Limb (tissue), 2 donors: ENCODE measurements around the gene NOD1.

Experiments used
- DNase-seq, 2 donors: peaks; one replicate each; pipeline ENCODE4 v3.0.0-alpha.2; 2016; ENCODE audit errors: extremely low spot score in 2 of 2

NOD1 gene

GRCh38 chr7:30470771-30471170, 7.8 kb downstream of the NOD1 start:
- DNase-seq: no peak

- no peak for DNase-seq
Observed at GRCh38 chr7:30470163-30470770, 8.3 kb downstream of the NOD1 start.

GRCh38 chr7:30469303-30469702, 9.3 kb downstream of the NOD1 start:
- DNase-seq: peak; percentile 77 to 87

- no peak for DNase-seq
Observed at GRCh38 chr7:30468791-30469190, 9.8 kb downstream of the NOD1 start.

- no peak for DNase-seq
Observed at GRCh38 chr7:30468041-30468440, 10.5 kb downstream of the NOD1 start.

DNA sequence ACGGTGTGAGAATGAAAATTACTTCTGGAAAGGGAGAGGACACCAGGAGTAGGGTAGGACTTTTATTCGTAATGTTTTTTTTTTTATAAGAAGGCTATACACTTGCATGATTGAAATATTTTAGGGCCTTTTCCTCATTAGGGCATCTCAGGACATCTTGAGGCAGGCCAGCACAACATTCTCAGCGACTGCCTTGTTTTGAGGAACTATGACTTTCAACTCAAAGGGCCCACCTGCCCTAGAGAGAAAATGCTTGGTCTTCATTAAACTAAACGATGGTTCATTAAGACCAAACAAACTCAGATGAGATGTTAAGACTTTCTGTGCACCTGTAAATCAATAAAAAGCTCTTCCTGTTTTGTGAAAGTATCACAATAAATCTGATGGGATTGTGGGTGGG, 11.3 kb downstream of the NOD1 start:
- no peak for DNase-seq

DNA sequence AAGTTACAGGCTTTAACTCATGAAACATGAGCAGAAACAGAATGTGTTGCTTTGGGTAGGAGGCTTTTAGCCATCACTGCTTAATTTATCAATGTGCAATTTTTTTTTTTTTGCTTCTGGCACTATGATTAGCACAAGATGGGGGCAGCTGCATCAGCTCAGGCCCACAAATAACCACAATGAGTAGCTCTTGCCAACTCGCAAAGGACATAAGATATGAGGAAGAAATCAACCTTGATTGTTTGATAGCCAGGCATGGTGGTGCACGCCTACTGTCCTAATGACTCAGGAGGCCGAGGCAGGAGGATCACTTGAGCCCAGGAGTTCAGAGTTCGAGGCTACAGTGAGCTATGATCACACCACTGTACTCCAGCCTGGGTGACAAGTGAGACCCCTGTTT, 12.3 kb downstream of the NOD1 start:
- DNase-seq: no peak

DNA sequence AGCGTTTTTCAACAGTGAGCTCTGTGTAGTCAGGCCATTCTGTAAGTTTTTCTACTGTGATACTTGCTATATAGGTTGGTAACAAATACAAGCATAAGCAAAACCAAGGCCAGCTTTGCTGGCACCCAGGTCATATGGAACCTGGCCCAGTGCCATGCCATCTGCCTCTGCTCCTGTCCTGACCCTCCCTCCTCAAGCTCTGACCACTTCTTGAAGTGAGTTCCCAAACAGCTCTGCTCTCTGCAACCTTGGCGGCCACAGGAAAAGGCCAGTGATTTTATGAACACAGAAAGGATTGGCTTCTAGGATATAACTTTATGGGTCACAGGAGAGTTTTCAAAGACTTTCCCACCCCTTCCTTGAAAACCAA, 12.8 kb downstream of the NOD1 start:
- no peak for DNase-seq

DNA sequence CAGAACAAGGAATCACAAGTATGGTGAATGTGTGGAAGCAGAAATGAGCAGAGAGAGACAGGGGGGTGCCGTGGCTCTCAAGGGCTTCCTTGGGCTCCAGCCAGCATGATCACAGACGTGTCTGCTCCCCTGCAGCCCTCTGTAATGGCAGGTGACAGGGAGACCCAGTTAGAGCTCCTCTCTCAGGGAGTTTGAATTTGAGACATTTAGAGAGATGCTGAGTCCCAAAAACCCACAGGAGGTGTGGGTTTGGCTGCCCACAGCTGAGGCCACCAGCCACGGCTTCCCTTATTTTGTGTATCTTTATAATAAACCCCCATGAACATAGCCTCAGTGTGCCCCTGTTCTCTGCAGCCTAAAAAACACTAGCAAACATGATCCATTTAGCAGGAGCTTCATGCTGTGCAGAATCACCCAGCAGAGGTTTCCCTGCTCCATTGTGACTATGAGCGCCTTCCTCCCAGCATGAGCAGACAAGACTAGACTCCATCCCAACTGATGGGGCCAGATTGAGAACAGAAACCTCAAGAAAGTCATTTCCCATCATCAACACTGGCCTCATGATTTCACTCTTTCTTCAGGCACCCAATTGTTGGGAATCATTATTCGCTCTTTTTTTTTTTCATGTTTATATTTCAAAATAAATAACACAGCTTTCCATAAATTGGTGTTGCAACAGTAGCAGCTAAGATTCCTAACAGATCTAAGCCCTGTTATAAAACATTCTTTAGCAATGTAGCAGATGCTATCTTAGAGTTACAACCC, 13.4 kb downstream of the NOD1 start:
- DNase-seq: no peak

DNA sequence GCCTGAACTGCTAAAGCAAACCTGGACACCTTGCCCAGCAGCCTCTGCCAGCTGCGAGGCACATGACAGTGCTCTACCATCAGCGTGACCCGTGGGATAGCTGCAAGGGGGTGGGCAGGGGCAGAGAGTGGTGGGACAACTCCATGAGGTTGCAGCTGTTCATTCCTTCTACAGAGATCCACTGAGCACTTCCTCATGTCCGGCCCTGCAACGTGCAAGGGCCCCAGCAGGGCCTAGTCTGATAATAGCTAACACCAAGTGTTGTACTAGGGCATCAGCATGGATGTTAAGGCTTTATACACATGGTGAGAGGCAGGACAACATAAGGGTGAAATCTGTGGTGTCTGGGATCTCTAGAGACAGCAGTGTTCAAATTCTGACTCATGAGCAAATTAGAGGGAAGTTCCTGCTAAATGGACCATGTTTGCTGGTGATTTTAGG, 14.3 kb downstream of the NOD1 start:
- DNase-seq: no peak

DNA sequence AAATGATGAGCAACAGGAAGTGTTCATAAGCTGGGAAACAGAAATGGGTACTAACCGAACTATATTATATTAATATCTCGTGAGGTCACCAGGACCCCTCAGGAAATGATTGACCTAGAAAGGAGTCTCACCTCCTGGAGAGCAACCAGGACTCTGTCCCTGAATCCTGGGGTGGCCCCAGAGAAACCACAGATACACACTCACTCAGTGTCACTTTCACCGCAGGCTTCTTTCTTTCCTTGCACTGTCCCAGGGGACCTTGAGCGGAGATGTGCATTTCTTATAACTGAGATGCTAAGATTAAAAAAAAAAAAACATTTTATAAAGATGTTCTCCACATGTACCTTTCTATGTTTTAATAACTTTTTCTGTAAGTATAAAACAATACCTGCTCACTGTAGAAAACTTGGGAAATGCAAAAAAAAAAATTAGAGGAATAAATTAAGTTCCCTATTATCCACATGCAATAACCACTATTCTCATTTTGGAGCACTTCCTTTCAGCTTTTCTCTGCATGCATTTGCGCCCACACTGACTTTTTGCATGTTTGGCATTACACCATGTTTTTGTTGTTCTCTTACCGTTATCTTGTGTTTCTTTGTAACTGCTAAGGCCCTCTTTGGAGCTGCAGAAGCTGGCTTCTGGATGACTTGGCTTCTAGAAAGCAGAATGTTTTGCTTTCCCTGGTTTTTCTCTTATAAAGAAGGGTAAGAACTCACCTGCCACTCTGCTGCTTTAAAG, 15.0 kb downstream of the NOD1 start:
- DNase-seq: no peak

GRCh38 chr7:30462179-30462578, 16.4 kb downstream of the NOD1 start:
- DNase-seq: no peak

GRCh38 chr7:30460246-30460633, 18.3 kb downstream of the NOD1 start:
- DNase-seq: no peak

GRCh38 chr7:30459591-30460245, 18.9 kb downstream of the NOD1 start:
- DNase-seq: peak; percentile 64 to 67

GRCh38 chr7:30458311-30458710, 20.3 kb downstream of the NOD1 start:
- DNase-seq: no peak

- DNase-seq: no peak
Observed at GRCh38 chr7:30453921-30454320, 24.7 kb downstream of the NOD1 start.

DNA sequence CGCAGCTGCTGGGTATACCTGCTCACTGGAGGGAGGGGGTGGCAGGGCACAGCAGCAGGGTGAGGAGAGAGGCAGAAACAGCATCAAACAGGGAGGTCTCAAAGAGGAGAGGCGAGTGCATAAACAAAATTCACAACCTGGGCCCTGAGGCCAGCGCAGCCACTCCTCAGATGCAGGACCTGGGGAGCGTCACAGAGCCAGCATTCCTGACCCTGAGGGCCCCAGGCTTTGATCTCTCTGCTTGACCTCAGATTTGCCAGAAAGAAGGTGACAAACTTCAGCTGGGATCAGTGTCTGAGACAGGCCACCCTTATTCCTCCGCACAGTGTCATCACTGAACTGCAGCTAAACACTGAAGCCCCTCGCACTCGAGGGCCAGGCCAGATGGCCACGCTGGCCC, 25.6 kb downstream of the NOD1 start:
- DNase-seq: no peak

GRCh38 chr7:30452280-30452930, 26.2 kb downstream of the NOD1 start:
- DNase-seq: no peak

- DNase-seq: no peak
Observed at GRCh38 chr7:30451539-30452279, 26.9 kb downstream of the NOD1 start.

GRCh38 chr7:30450983-30451497, 27.5 kb downstream of the NOD1 start:
- DNase-seq: no peak
